Measurements from ENCODE around the gene OAT. TPM values are rescaled to one million over a fixed set of nuclear protein-coding genes. Genes with fewer than 3 reads are reported as not detected.

The OAT gene
- total RNA-seq, 1 donor from 2014 or later, result 48.2 TPM

DNA sequence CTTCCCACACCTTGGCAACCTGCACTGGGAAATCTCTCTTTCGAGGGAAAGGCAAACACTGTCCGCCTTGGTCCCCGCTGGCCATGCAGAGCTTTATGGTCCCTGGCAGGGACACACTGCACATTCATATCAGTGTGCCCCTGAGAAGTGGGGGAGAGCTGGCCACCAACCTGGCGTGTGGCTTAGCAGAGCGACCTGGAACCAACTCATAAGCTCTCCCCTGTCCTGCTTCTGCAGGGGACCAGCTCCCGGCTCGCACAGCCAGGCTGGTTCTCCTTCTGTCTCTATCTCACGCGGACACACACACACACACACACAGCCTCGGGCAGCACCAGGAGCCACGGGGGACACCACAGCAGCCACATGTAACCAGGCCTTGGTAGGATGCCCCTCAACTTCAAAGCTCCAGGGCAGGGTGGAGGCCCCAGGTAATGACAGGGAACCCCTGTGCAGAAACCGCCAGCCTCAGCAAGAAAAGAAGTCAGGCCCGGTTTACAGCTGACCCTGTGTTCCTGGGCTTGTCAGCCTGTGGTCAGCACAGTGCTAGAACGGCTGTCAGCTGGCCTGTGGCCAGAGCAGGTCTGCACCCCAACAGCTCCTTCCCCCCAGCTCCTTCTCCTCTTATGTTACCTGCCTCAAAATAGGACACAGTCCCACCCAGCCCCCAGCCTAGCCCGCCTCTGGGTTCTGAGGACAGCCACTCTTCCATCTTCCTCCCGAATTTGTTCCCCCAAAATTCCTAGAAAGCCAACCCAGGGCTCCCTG lies 69.3 kb downstream of the OAT start:
- Histone ChIP-seq H3K9me3 (no peaks in the 10 kb centered on the region), H3K27me3 (no peaks in the 10 kb centered on the region), H3K27ac (no peak overlapping the region), H3K4me3 (no peak overlapping the region), H3K36me3 (no peaks in the 10 kb centered on the region), H3K4me1 (peaks cover 0 to under 1% of the 10 kb centered on the region in 2 donors)
- no peak for DNase-seq (ENCODE audit: low spot score in 2 of 2)
- intact Hi-C loops (cut with DNase I), result no loop called here
- TF ChIP-seq, protein P1, sequence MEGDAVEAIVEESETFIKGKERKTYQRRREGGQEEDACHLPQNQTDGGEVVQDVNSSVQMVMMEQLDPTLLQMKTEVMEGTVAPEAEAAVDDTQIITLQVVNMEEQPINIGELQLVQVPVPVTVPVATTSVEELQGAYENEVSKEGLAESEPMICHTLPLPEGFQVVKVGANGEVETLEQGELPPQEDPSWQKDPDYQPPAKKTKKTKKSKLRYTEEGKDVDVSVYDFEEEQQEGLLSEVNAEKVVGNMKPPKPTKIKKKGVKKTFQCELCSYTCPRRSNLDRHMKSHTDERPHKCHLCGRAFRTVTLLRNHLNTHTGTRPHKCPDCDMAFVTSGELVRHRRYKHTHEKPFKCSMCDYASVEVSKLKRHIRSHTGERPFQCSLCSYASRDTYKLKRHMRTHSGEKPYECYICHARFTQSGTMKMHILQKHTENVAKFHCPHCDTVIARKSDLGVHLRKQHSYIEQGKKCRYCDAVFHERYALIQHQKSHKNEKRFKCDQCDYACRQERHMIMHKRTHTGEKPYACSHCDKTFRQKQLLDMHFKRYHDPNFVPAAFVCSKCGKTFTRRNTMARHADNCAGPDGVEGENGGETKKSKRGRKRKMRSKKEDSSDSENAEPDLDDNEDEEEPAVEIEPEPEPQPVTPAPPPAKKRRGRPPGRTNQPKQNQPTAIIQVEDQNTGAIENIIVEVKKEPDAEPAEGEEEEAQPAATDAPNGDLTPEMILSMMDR (IDR thresholded peaks at IDR 0.05), result no peak

DNA sequence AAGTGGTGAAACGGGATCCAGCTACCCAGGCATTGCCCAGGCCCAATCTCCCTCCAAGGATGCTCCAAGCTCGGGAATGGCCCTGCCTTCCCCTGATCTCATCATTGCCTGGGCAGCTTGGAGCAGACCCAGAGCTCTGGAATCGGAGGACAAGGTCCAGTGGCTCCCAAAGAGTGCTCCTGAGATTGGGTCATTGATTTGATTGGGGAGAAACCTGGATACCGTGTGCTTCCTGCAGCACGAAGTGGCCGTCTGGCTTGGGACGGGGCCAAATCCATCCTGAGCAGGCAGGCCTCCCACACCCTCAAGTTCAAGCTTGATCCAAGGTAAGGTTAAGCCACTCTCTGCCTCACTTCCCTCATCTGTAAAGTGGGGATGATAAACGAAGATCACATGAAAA lies 69.9 kb downstream of the OAT start:
- Histone ChIP-seq H3K27me3 (no peaks in the 10 kb centered on the region), H3K36me3 (no peaks in the 10 kb centered on the region), H3K27ac (no peak overlapping the region), H3K4me1 (no peaks in the 10 kb centered on the region), H3K4me3 (no peak overlapping the region), H3K9me3 (no peaks in the 10 kb centered on the region)
- TF ChIP-seq, protein P1 (IDR thresholded peaks at IDR 0.05), result no peak
- DNase-seq (ENCODE audit: low spot score in 2 of 2), result no peak
- intact Hi-C loops (cut with DNase I), result no loop called here

DNA sequence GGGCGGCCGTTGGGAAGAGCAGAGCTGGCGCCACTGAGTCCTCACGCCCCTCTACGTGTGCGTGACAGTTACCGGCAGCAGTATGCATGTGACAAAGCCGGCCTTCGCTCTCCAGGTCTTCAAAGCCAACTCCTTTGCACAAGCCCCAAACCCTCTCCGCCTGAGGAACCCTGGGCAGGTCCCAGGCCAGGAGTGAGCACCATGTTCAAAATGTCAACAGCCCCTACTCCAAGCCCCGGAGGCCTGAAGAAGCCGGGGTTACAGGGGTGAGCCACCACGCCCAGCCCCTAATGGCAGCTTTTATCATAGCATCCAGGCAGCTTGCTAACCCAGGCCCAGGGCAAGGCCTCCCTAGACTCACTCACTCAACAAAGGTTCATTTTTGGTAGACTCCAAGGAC lies 70.8 kb downstream of the OAT start:
- no peaks in the 10 kb centered on the region for H3K9me3 ChIP-seq
- H3K27me3 ChIP-seq, result no peaks in the 10 kb centered on the region
- H3K36me3 ChIP-seq, result no peaks in the 10 kb centered on the region
- H3K27ac ChIP-seq, result no peak overlapping the region
- TF ChIP-seq, protein P1 (IDR thresholded peaks at IDR 0.05), result no peak
- no peak overlapping the region for H3K4me3 ChIP-seq
- no peak for DNase-seq (ENCODE audit: low spot score in 2 of 2)
- intact Hi-C loops (cut with DNase I), result no loop called here
- H3K4me1 ChIP-seq, result no peaks in the 10 kb centered on the region

Other genes with a start within 250 kb of the OAT start
- gene NKX1-2, start 31.1 kb upstream of the OAT start, total RNA-seq, result not detected
- gene LHPP, start 42.9 kb upstream of the OAT start, total RNA-seq, result 5.1 TPM